Activated CD4-positive, alpha-beta memory T cell treated with anti-CD3 and anti-CD28 coated beads for 36 hours (primary cell): ENCODE results near the gene CLCN2. TPM values are rescaled to one million over a fixed set of nuclear protein-coding genes. Genes with fewer than 3 reads are reported as not detected.

Experiments
- CTCF ChIA-PET: fragments of 350-600 bp; sonication (Branson Sonifier 250); formaldehyde crosslinking; loops from one replicate; lab custom pipeline; 2021; ENCODE audit warnings: antibody characterized with exemption, inconsistent platforms; lab: Charles Lee
- POLR2A ChIA-PET: fragments of 350-600 bp; sonication (Branson Sonifier 250); formaldehyde crosslinking; loops from one replicate; lab custom pipeline; 2021; ENCODE audit warnings: antibody characterized with exemption; lab: Charles Lee
- DNase-seq: peaks from one replicate; pipeline ENCODE4 v3.0.0-alpha.2; 2020
- H3K27ac Mint-ChIP-seq: one replicate; pipeline ENCODE4 v1.8.0; 2021; ENCODE audit warnings: mixed read lengths
- H3K27me3 Mint-ChIP-seq: one replicate; pipeline ENCODE4 v1.8.0; 2021; ENCODE audit warnings: mixed read lengths
- H3K36me3 Mint-ChIP-seq: one replicate; pipeline ENCODE4 v1.8.0; 2021; ENCODE audit warnings: mixed read lengths
- H3K4me1 Mint-ChIP-seq: one replicate; pipeline ENCODE4 v1.8.0; 2021; ENCODE audit warnings: low read depth, mixed read lengths
- H3K4me3 Mint-ChIP-seq: one replicate; pipeline ENCODE4 v1.8.0; 2021; ENCODE audit warnings: mild to moderate bottlenecking, mixed read lengths
- H3K9me3 Mint-ChIP-seq: one replicate; pipeline ENCODE4 v1.8.0; 2021; ENCODE audit warnings: mixed read lengths
- intact Hi-C: fragments of 100-400 bp; cut with micrococcal nuclease; formaldehyde crosslinking; loops from one replicate; pipeline ENCODE4 v1.15.1; 2023
- total RNA-seq, 2 experiments: library from RNA; stranded (reverse); gene quantifications; one replicate each; pipeline ENCODE4 v1.2.3, GENCODE V29; 2021

CLCN2 gene
- total RNA-seq, 2 experiments from 2014 or later, result 3.2 to 3.7 TPM

DNA sequence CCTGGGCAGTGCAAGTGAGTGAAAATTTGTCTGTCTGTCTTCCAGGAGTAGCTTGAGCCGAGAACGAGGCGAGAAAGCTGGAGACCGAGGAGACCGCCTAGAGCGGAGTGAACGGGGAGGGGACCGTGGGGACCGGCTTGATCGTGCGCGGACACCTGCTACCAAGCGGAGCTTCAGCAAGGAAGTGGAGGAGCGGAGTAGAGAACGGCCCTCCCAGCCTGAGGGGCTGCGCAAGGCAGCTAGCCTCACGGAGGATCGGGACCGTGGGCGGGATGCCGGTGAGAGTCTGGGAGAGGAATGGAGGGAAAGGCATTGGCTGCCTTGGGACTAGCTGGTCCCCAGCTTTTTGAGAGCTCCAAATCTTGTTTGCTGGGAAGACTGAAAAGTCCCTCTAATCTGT lies 34.2 kb downstream of the CLCN2 start:
- ChIA-PET POLR2A (interaction anchor here (1.0 to 3.8 kb wide), 3 partner anchors 8 to 10 kb away, joined by 3 to 10 read pairs (median 3); partner anchors contain the start of gene FAM131A), CTCF (interaction anchor here (0.5 to 1.5 kb wide), 3 partner anchors 27 to 134 kb away, joined by 3 to 6 read pairs (median 3); no protein-coding TSS in a partner anchor)
- intact Hi-C loops, result no loop called here
- DNase-seq, result no peak
- Mint-ChIP-seq H3K27me3 (no peaks in the 10 kb centered on the region), H3K36me3 (peaks cover 89% of the 10 kb centered on the region), H3K9me3 (no peaks in the 10 kb centered on the region), H3K4me1 (peaks cover 25% of the 10 kb centered on the region), H3K27ac (no peak overlapping the region), H3K4me3 (no peak overlapping the region)

DNA sequence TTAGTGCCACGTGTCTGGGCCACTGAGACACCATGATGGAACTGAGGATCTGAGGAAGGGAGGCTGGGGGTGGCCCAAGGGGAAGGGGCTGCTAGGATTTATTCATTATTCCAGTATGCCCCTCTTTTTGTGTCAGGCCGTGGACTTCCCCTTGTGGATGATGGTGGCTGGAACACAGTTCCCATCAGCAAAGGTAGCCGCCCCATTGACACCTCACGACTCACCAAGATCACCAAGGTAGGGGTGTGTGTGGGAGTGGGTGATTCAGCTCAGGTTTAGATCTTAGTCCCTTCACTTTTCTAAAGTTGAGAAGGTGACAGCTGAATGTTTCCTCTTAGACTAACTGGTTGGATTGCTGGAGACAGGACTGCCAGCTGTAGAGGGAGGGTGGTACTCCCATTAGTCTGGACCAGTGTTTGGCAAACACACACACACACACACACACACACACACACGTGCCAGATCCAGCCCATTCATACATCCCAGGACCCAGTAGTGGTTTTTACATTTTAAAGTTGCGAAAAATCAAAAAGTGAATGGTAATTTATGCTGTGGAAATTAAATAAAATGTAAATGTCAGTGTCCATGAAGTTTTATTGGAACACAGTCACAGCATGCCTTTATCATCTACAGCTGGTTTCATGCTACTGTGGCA lies 35.6 kb downstream of the CLCN2 start:
- Mint-ChIP-seq H3K36me3 (peaks cover 87% of the 10 kb centered on the region), H3K4me3 (no peak overlapping the region), H3K27me3 (no peaks in the 10 kb centered on the region), H3K9me3 (no peaks in the 10 kb centered on the region), H3K27ac (peak overlapping the region; percentile 69), H3K4me1 (peaks cover 25% of the 10 kb centered on the region)
- CTCF ChIA-PET, result interaction anchor here (1.5 kb wide), 2 partner anchors 28 to 46 kb away, joined by 3 to 6 read pairs; no protein-coding TSS in a partner anchor
- POLR2A ChIA-PET, result interaction anchor here (1.0 to 3.8 kb wide), 3 partner anchors 9 to 11 kb away, joined by 3 to 10 read pairs (median 5); partner anchors contain the start of gene FAM131A
- intact Hi-C loops, result loop anchor here (1.0 kb wide), 1 partner anchor 9 kb away; no protein-coding TSS in a partner anchor
- DNase-seq, result peak; percentile 65

DNA sequence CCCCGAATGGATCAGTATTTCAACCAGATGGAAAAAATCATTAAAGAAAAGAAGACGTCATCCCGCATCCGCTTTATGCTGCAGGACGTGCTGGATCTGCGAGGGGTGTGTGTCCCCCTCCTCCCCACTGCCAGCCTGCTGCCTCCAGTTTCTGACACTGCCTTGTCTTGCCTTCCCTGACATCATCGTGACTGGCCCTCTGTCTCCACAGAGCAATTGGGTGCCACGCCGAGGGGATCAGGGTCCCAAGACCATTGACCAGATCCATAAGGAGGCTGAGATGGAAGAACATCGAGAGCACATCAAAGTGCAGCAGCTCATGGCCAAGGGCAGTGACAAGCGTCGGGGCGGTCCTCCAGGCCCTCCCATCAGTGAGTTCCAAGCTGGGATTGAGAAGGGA lies 36.1 kb downstream of the CLCN2 start:
- Mint-ChIP-seq H3K27ac (peak overlapping the region; percentile 69), H3K36me3 (peaks cover 89% of the 10 kb centered on the region)
- intact Hi-C loops, result loop anchor here (1.0 kb wide), 1 partner anchor 10 kb away; no protein-coding TSS in a partner anchor

DNA sequence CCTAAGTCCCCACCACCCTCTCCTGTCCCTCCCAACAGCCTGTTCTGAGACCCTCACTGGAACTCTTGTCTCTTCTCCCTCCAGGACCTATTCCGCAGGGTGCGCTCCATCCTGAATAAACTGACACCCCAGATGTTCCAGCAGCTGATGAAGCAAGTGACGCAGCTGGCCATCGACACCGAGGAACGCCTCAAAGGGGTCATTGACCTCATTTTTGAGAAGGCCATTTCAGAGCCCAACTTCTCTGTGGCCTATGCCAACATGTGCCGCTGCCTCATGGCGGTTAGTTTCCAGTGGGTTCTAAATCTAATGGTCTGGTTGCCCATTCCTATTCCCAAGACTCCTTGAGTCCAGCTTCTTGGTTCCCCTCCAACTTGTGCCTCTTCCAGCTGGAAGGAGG lies 37.7 kb downstream of the CLCN2 start:
- no peak overlapping the region for H3K4me3 Mint-ChIP-seq
- H3K27me3 Mint-ChIP-seq, result no peaks in the 10 kb centered on the region
- intact Hi-C loops, result no loop called here
- H3K4me1 Mint-ChIP-seq, result peaks cover 35% of the 10 kb centered on the region
- H3K9me3 Mint-ChIP-seq, result no peaks in the 10 kb centered on the region
- H3K36me3 Mint-ChIP-seq, result peaks cover 84% of the 10 kb centered on the region
- ChIA-PET CTCF (no interaction called here), POLR2A (no interaction called here)
- H3K27ac Mint-ChIP-seq, result no peak overlapping the region
- no peak for DNase-seq

More for the DNA sequence above, 36.1 kb downstream of the CLCN2 start:
- Mint-ChIP-seq H3K27me3 (no peaks in the 10 kb centered on the region), H3K4me3 (no peak overlapping the region), H3K9me3 (no peaks in the 10 kb centered on the region), H3K4me1 (peaks cover 27% of the 10 kb centered on the region)
- no peak for DNase-seq
- POLR2A ChIA-PET, result interaction anchor here (1.0 to 3.8 kb wide), 3 partner anchors 10 to 12 kb away, joined by 3 to 10 read pairs (median 5); partner anchors contain the start of gene FAM131A
- CTCF ChIA-PET, result no interaction called here

DNA sequence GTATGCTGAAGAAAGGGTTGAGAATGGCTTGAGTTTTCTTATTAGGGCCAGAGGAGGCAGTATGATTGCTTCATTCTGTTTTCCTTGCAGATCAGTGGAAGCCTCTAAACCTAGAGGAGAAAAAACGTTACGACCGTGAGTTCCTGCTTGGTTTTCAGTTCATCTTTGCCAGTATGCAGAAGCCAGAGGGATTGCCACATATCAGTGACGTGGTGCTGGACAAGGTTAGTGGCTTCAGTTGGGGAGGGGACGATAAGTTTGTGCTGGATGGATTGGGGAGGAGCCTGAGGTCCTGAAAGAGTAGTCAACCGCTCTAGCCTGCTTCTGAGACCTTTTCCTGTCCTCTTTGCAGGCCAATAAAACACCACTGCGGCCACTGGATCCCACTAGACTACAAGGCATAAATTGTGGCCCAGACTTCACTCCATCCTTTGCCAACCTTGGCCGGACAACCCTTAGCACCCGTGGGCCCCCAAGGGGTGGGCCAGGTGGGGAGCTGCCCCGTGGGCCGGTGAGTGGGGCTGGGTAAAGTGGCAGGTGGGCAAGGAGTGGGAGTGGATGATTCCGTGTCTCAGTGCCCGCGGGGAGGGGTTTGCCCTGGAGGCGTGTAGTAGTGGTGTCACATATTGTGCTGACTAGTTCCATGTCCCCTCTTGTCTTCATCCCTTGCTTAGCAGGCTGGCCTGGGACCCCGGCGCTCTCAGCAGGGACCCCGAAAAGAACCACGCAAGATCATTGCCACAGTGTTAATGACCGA lies 38.5 kb downstream of the CLCN2 start:
- intact Hi-C loops, result no loop called here
- Mint-ChIP-seq H3K4me3 (no peak overlapping the region), H3K4me1 (peaks cover 37% of the 10 kb centered on the region), H3K27me3 (no peaks in the 10 kb centered on the region), H3K9me3 (no peaks in the 10 kb centered on the region), H3K27ac (no peak overlapping the region), H3K36me3 (peaks cover 80% of the 10 kb centered on the region)
- no peak for DNase-seq
- POLR2A ChIA-PET, result no interaction called here
- CTCF ChIA-PET, result no interaction called here

DNA sequence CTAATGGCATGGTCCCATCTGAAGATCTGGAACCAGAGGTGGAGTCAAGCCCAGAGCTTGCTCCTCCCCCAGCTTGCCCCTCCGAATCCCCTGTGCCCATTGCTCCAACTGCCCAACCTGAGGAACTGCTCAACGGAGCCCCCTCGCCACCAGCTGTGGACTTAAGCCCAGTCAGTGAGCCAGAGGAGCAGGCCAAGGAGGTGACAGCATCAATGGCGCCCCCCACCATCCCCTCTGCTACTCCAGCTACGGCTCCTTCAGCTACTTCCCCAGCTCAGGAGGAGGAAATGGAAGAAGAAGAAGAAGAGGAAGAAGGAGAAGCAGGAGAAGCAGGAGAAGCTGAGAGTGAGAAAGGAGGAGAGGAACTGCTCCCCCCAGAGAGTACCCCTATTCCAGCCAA lies 39.7 kb downstream of the CLCN2 start:
- Mint-ChIP-seq H3K4me3 (no peak overlapping the region), H3K4me1 (peaks cover 49% of the 10 kb centered on the region), H3K27me3 (no peaks in the 10 kb centered on the region), H3K9me3 (no peaks in the 10 kb centered on the region), H3K36me3 (peaks cover 78% of the 10 kb centered on the region), H3K27ac (no peak overlapping the region)
- intact Hi-C loops, result no loop called here
- CTCF ChIA-PET, result no interaction called here
- POLR2A ChIA-PET, result no interaction called here
- DNase-seq, result no peak

DNA sequence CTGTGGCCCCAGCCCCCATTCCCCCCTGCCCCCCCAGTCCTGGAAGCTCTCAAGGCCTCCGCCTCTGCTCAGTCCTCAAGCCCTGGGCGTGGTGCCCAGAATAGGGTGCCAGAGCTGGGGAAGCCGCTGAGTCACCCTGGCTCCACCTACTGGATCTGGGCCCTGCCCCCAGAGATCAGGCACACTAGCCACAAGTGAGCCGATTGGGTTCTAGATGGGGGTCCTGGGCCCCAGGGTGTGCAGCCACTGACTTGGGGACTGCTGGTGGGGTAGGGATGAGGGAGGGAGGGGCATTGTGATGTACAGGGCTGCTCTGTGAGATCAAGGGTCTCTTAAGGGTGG lies 41.3 kb downstream of the CLCN2 start:
- Mint-ChIP-seq H3K9me3 (no peaks in the 10 kb centered on the region), H3K4me3 (no peak overlapping the region), H3K27me3 (no peaks in the 10 kb centered on the region), H3K27ac (peak overlapping the region; percentile 33), H3K36me3 (peaks cover 73% of the 10 kb centered on the region), H3K4me1 (peaks cover 49% of the 10 kb centered on the region)
- ChIA-PET POLR2A (interaction anchor here (1.2 kb wide), 2 partner anchors 11 to 42 kb away, joined by 3 read pairs; partner anchors contain the start of genes CLCN2 and POLR2H), CTCF (no interaction called here)
- DNase-seq, result peak; percentile 59
- intact Hi-C loops, result no loop called here

DNA sequence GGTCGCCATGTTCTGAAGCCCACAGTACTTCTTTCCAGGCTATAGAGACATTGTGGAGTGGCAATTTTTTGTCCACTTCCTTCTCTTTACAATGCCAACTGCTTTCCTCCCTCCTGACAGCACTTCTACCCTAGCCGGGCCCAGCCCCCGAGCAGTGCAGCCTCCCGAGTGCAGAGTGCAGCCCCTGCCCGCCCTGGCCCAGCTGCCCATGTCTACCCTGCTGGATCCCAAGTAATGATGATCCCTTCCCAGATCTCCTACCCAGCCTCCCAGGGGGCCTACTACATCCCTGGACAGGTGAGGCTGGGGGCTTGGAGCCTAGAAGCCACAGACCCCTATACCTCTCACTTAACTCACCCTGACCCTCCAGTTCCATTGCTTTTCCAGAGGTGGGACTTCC lies 44.2 kb downstream of the CLCN2 start:
- peaks cover 48% of the 10 kb centered on the region for H3K36me3 Mint-ChIP-seq
- no peaks in the 10 kb centered on the region for H3K27me3 Mint-ChIP-seq

DNA sequence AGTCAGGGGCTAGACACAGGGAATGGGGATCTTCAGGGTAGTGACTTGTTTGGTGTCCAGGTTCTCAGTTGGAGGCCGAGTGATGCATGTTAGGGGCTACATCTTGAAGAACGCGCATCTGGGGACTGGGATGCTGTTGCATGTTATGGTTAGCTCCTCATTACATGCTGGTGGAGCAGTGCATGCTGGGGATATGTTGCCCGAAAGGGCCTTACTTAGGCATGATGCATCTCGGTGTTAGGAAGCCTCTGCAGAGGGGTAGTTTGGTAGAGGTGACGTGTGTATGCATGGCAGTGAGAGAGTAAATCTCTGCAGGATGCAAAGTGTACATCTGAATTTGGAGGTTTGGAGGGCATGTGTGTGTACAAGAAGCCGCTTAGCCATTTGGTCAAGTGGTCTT lies 44.6 kb downstream of the CLCN2 start:
- Mint-ChIP-seq H3K9me3 (no peaks in the 10 kb centered on the region), H3K27me3 (no peaks in the 10 kb centered on the region), H3K4me3 (peak overlapping the region; percentile 86), H3K4me1 (peaks cover 38% of the 10 kb centered on the region), H3K36me3 (peaks cover 47% of the 10 kb centered on the region), H3K27ac (peak overlapping the region; percentile 93)
- intact Hi-C loops, result no loop called here
- DNase-seq, result no peak
- POLR2A ChIA-PET, result no interaction called here
- CTCF ChIA-PET, result no interaction called here

More for the DNA sequence above, 44.2 kb downstream of the CLCN2 start:
- POLR2A ChIA-PET, result no interaction called here
- Mint-ChIP-seq H3K4me1 (peaks cover 38% of the 10 kb centered on the region), H3K27ac (peak overlapping the region; percentile 93), H3K9me3 (no peaks in the 10 kb centered on the region), H3K4me3 (peak overlapping the region; percentile 86)
- DNase-seq, result no peak
- CTCF ChIA-PET, result no interaction called here
- intact Hi-C loops, result no loop called here

DNA sequence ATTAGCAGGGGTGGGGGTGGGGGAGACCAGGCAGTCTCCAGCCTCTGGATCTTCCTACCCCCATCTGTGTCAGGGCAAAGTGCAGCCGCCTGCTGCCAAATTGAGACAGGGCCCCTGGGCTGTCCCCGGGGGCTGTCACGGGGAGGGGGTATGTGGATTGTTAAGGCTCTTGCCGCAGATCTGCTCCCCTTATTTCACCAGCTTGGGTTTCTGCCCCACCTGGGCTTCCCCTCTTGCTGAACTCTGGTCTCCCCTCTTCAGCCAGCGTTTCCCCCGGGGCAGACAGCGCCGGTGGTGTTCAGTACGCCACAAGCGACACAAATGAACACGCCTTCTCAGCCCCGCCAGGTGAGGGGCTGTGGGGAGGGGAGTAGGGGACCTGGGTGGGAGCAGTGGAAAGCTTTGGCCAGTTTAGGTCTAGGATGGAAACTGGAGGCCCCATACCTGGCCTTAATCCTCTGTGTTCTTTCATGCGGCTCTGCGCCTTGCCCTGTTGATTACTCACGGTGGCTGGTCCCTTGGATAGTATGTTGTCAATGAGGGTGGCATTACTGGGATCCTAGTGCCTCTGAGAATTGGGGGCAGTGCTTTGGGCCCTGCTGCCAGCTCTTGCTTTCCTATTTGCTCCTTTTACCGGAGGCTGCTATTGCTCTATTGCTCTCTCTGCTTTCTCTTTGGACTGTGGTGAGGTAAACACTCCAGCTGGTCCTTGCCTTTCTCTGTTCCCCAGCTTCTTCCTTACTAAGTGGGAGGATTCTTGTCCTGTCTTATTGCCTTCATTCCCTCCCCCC lies 45.3 kb downstream of the CLCN2 start:
- Mint-ChIP-seq H3K4me1 (peaks cover 38% of the 10 kb centered on the region), H3K36me3 (peaks cover 39% of the 10 kb centered on the region), H3K9me3 (no peaks in the 10 kb centered on the region), H3K4me3 (peak overlapping the region; percentile 86), H3K27me3 (no peaks in the 10 kb centered on the region), H3K27ac (peak overlapping the region; percentile 93)
- POLR2A ChIA-PET, result interaction anchor here (0.6 to 1.9 kb wide), 3 partner anchors 10 to 18 kb away, joined by 3 to 6 read pairs (median 3); no protein-coding TSS in a partner anchor
- DNase-seq, result peak; percentile 21
- CTCF ChIA-PET, result interaction anchor here (1.5 kb wide), 1 partner anchor 38 kb away, joined by 4 read pairs; no protein-coding TSS in a partner anchor
- intact Hi-C loops, result loop anchor here (1.0 kb wide), 1 partner anchor 19 kb away; no protein-coding TSS in a partner anchor

DNA sequence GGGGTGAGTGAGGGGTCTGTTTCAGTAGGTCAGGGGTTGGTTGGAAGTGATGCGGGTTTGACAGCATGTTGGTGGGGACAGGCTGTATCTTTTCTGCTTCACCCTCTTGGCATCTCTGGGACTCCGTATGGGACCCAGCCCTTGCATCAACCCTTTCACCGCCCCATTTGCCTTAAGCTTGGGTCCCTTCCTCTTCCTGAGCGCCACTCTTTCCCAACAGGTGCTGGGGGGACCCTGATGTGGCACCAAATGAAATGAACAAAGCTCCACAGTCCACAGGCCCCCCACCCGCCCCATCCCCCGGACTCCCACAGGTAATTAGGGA lies 45.9 kb downstream of the CLCN2 start:
- Mint-ChIP-seq H3K36me3 (peaks cover 34% of the 10 kb centered on the region), H3K9me3 (no peaks in the 10 kb centered on the region), H3K4me1 (peaks cover 34% of the 10 kb centered on the region), H3K4me3 (peak overlapping the region; percentile 86), H3K27ac (peak overlapping the region; percentile 93), H3K27me3 (no peaks in the 10 kb centered on the region)
- ChIA-PET POLR2A (interaction anchor here (0.6 to 1.9 kb wide), 3 partner anchors 9 to 17 kb away, joined by 3 to 6 read pairs (median 3); no protein-coding TSS in a partner anchor), CTCF (interaction anchor here (1.5 kb wide), 1 partner anchor 38 kb away, joined by 4 read pairs; no protein-coding TSS in a partner anchor)
- no peak for DNase-seq
- intact Hi-C loops, result loop anchor here (1.0 kb wide), 1 partner anchor 20 kb away; no protein-coding TSS in a partner anchor
